ENCODE results near the gene PTPRK. TPM values are rescaled to one million over a fixed set of nuclear protein-coding genes. Genes with fewer than 3 reads are reported as not detected.

PTPRK gene
- total and polyA plus RNA-seq, 7 donors, result 6.0 to 51.3 (median 46.7) TPM

- Histone ChIP-seq H3K27me3 (no peaks in the 10 kb centered on the region), H3K36me3 (peaks cover 0 to 21% (median 0%) of the 10 kb centered on the region in 4 donors), H3K27ac (no peak overlapping the region), H3K4me3 (no peak overlapping the region), H3K9me3 (no peaks in the 10 kb centered on the region), H3K4me1 (no peaks in the 10 kb centered on the region)
- WGBS, 2 donors, result 92 to 98% methylated on average over 2 of the region's 2 CpGs
- TF ChIP-seq CTCF (IDR thresholded peaks at IDR 0.05), result no peak
- no peak for TF ChIP-seq POLR2A (IDR thresholded peaks at IDR 0.05)
- no peak for TF ChIP-seq POLR2AphosphoS5 (IDR thresholded peaks at IDR 0.05)
- TF ChIP-seq EP300 (IDR thresholded peaks at IDR 0.05), result no peak
- intact Hi-C loops (cut with DNase I), result no loop called here
- no peak for DNase-seq
These were observed 451.2 kb downstream of the PTPRK start for GRCh38 chr6:128069188-128069587.

GRCh38 chr6:128068119-128068479 lies 452.3 kb downstream of the PTPRK start:
- Histone ChIP-seq H3K4me3 (no peak overlapping the region), H3K36me3 (peaks cover 0 to 17% (median 0%) of the 10 kb centered on the region in 4 donors), H3K27me3 (no peaks in the 10 kb centered on the region), H3K27ac (no peak overlapping the region), H3K4me1 (no peaks in the 10 kb centered on the region), H3K9me3 (no peaks in the 10 kb centered on the region)
- WGBS, 2 donors, result 94% methylated on average over 5 of the region's 5 CpGs
- no peak for TF ChIP-seq EP300 (IDR thresholded peaks at IDR 0.05)
- TF ChIP-seq POLR2A (IDR thresholded peaks at IDR 0.05), result no peak
- no peak for TF ChIP-seq CTCF (IDR thresholded peaks at IDR 0.05)
- TF ChIP-seq POLR2AphosphoS5 (IDR thresholded peaks at IDR 0.05), result no peak
- DNase-seq, result no peak
- intact Hi-C loops (cut with DNase I), result no loop called here

- no peaks in the 10 kb centered on the region for H3K4me1 ChIP-seq
These were observed 452.8 kb downstream of the PTPRK start for GRCh38 chr6:128067446-128068118.

GRCh38 chr6:128065072-128065471 lies 455.3 kb downstream of the PTPRK start:
- no peak overlapping the region for H3K27ac ChIP-seq
- WGBS, 2 donors, result 92 to 97% methylated on average over 3 of the region's 3 CpGs
- no peak overlapping the region for H3K4me3 ChIP-seq
- TF ChIP-seq POLR2A (IDR thresholded peaks at IDR 0.05), result no peak
- no peak for TF ChIP-seq POLR2AphosphoS5 (IDR thresholded peaks at IDR 0.05)
- TF ChIP-seq EP300 (IDR thresholded peaks at IDR 0.05), result no peak
- no peak for TF ChIP-seq CTCF (IDR thresholded peaks at IDR 0.05)
- H3K36me3 ChIP-seq, result peaks cover 0 to 17% (median 2%) of the 10 kb centered on the region in 4 donors
- H3K4me1 ChIP-seq, result no peaks in the 10 kb centered on the region
- no peaks in the 10 kb centered on the region for H3K27me3 ChIP-seq
- no peak for DNase-seq
- intact Hi-C loops (cut with DNase I), result no loop called here
- no peaks in the 10 kb centered on the region for H3K9me3 ChIP-seq

More at GRCh38 chr6:128067446-128068118, 452.8 kb downstream of the PTPRK start:
- no peak for DNase-seq
- WGBS, 2 donors, result 94% methylated on average over 11 of the region's 11 CpGs
- TF ChIP-seq CTCF (IDR thresholded peaks at IDR 0.05), result no peak
- no peak for TF ChIP-seq POLR2A (IDR thresholded peaks at IDR 0.05)
- no peak for TF ChIP-seq EP300 (IDR thresholded peaks at IDR 0.05)
- intact Hi-C loops (cut with DNase I), result no loop called here
- Histone ChIP-seq H3K27ac (no peak overlapping the region), H3K4me3 (no peak overlapping the region), H3K36me3 (peaks cover 0 to 18% (median 0%) of the 10 kb centered on the region in 4 donors), H3K9me3 (no peaks in the 10 kb centered on the region), H3K27me3 (no peaks in the 10 kb centered on the region)

- intact Hi-C loops (cut with DNase I), result no loop called here
- TF ChIP-seq CTCF (IDR thresholded peaks at IDR 0.05) (no peak), POLR2AphosphoS5 (IDR thresholded peaks at IDR 0.05) (no peak), POLR2A (IDR thresholded peaks at IDR 0.05) (no peak), EP300 (IDR thresholded peaks at IDR 0.05) (no peak)
These were observed 455.9 kb downstream of the PTPRK start for GRCh38 chr6:128064540-128064895.

More at GRCh38 chr6:128064540-128064895, 455.9 kb downstream of the PTPRK start:
- no peak overlapping the region for H3K4me3 ChIP-seq
- H3K27me3 ChIP-seq, result no peaks in the 10 kb centered on the region
- H3K4me1 ChIP-seq, result no peaks in the 10 kb centered on the region
- H3K36me3 ChIP-seq, result peaks cover 0 to 17% (median 2%) of the 10 kb centered on the region in 4 donors
- DNase-seq, result no peak
- H3K27ac ChIP-seq, result no peak overlapping the region
- 96% methylated on average over 2 of the region's 2 CpGs for WGBS, 2 donors
- no peaks in the 10 kb centered on the region for H3K9me3 ChIP-seq

All from sigmoid colon (tissue), 7 donors.